Stimulated activated naive CD8-positive, alpha-beta T cell treated with anti-CD3 and anti-CD28 coated beads, Interleukin-15, Interleukin-2, amounts not matched to agents 100 U/mL and 50 U/mL, for 24 hours (primary cell): ENCODE data around the gene RLN2.
"Not testable (repeated sequence)": the region's sequence is repeated elsewhere in the genome, so short reads cannot be mapped to it uniquely, and the experiment has no call there.

Experiments
- ATAC-seq: fragments of 150-1000 bp; cut with Tn5 transposase; one replicate; pipeline ENCODE4 v1.10.0; 2021
- DNase-seq: peaks from one replicate; pipeline ENCODE4 v3.0.0; 2021

RLN2 gene, protein sequence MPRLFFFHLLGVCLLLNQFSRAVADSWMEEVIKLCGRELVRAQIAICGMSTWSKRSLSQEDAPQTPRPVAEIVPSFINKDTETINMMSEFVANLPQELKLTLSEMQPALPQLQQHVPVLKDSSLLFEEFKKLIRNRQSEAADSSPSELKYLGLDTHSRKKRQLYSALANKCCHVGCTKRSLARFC

DNA sequence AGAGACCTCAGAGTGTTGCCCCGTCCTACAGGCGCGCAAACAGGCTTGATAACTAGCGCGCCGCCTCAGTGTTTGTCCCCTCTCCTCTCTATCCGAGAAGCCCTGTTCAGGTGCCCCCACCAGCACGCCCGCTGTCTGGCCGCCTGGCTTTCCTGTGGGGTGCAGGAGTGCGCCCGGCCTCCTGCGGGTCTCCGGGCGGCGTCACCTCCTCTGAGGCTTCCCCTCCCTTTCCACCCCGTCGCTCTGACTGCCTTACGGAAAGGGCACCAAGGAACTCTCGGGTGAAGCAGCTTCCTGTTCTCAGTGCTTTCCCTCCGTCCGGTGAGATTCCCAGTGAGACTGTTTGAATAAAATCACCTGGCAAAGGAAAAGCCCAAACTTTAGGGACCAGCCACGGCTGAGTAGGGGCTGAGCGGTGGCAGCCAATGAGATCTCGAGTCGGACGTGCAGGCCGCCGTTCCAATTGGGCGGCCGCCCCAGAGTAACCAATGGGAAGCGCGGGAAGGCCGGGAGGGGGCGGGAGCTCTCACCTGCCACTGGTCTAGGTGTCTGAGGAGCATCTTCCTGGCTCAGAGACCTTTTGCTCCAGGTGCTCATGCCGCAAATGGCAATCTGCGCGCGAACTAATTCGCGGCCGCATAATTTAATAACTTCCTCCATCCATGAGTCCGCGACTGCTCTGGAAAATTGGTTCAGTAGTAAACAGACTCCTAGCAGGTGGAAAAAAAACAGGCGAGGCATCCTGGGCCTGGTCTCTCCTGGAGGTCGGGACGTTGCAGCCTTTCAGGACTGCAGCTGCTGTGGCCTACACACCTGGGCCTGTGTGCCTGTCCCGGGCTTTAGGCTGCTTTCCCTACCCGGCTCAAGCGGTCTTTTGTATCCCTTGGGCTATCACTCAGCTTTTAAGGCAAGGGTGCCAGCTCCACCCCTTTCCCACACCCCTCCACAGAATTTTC lies at the start of gene RLN2:
RLN2 (minus strand) TSS at position 877 of the 956 bp plus-strand sequence; CDS start at position 741, 136 bp downstream.
- not testable (repeated sequence) for DNase-seq
- peak; percentile 99 for ATAC-seq

DNA sequence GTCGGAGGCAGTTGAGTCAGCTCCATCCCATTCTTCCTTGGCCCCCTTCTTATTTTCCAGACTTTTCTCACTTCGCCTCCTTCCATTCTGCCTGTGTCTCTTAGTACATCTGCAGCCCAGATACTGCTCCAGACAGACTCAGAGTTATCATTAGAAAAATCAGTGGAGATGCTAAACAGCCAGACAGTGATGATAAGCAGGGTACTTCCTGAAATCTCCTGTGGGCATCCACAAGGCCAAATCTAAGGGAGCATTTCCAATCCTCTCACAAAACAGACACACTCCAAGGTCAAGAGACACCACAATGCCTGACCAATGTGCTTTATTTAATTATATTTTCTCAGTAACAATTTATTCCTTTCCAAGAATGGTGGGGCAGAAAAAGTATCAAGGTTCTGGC lies 49.7 kb upstream of the RLN2 start:
- no peak for ATAC-seq

DNA sequence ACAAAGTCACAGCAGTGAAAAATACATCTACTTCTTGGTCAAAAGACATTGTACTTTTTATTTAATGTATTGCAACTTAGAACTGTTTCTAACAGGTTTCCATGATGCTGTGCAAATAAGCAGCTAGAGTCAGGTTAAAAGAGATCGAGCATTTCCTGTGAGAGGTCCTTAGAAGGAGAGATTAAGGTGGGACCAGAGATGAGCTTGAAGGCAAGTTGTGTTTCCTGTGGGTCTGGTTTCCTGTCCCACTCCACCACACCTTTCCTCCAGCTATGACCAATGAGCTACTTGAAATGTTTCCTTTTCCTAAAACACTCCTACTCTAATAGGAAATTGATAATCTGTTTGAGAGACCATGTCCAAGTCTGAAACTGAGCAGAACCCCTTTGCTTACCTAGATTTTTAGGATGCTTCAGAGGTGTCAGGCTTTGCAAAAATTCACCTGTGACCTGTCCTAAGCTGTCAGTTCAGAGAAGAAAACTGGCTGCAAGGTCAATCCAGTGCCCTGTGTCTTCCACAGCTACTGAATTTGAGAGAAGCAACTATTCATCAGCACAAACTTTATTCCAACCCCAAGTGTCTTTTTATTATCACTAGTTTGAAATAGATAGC lies 48.2 kb upstream of the RLN2 start:
- DNase-seq (no peak), ATAC-seq (peak; percentile 59)

More for the DNA sequence above, 49.7 kb upstream of the RLN2 start:
- DNase-seq, result no peak

DNA sequence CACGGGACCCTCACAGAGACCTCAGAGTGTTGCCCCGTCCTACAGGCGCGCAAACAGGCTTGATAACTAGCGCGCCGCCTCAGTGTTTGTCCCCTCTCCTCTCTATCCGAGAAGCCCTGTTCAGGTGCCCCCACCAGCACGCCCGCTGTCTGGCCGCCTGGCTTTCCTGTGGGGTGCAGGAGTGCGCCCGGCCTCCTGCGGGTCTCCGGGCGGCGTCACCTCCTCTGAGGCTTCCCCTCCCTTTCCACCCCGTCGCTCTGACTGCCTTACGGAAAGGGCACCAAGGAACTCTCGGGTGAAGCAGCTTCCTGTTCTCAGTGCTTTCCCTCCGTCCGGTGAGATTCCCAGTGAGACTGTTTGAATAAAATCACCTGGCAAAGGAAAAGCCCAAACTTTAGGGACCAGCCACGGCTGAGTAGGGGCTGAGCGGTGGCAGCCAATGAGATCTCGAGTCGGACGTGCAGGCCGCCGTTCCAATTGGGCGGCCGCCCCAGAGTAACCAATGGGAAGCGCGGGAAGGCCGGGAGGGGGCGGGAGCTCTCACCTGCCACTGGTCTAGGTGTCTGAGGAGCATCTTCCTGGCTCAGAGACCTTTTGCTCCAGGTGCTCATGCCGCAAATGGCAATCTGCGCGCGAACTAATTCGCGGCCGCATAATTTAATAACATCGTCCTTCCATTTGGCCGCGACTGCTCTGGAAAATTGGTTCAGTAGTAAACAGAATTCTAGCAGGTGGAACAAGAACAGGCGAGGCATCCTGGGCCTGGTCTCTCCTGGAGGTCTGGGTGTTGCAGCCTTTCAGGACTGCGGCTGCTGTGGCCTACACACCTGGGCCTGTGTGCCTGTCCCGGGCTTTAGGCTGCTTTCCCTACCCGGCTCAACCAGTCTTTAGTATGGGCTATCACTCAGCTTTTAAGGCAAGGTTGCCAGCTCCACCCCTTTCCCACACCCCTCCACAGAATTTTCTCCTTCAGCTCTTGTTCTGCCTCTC lies 34.8 kb upstream of the RLN2 start, which contains the start of gene RLN1:
RLN1 (minus strand) TSS at position 885 of the 990 bp plus-strand sequence; CDS start at position 755, 130 bp downstream.
- peak; percentile 100 for ATAC-seq
- DNase-seq, result peak; percentile 13

DNA sequence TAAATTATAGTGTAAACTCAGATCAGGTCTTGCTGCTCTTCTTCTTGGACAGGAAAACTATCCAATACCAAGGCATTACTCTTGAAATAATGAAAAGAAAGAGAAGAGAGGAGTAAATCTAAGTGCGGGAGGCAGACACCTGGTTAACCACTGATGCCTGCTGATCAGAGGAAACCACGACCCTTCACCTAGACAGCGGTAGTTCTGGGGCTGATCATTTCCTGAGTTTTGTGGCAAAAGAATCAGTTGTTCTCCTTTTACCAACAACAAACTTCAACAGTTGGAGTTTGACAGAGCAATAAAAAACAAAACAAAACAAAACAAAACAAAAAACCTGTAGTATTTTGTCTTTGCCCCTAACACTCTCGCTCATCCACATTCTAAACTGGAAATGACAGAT lies 32.2 kb upstream of the RLN2 start:
- DNase-seq (no peak), ATAC-seq (no peak)

DNA sequence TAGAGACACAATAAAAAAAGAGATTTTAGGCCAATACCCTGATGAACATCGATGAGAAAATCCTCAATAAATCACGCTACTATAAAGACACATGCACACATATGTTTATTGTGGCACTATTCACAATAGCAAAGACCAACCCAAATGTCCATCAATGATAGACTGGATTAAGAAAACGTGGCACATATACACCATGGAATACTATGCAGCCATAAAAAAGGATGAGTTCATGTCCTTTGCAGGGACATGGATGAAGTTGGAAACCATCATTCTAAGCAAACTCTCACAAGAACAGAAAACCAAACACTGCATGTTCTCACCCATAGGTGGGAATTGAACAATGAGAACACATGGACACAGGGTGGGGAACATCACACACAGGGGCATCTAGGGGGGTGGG lies 26.8 kb upstream of the RLN2 start:
- not testable (repeated sequence) for ATAC-seq, DNase-seq

DNA sequence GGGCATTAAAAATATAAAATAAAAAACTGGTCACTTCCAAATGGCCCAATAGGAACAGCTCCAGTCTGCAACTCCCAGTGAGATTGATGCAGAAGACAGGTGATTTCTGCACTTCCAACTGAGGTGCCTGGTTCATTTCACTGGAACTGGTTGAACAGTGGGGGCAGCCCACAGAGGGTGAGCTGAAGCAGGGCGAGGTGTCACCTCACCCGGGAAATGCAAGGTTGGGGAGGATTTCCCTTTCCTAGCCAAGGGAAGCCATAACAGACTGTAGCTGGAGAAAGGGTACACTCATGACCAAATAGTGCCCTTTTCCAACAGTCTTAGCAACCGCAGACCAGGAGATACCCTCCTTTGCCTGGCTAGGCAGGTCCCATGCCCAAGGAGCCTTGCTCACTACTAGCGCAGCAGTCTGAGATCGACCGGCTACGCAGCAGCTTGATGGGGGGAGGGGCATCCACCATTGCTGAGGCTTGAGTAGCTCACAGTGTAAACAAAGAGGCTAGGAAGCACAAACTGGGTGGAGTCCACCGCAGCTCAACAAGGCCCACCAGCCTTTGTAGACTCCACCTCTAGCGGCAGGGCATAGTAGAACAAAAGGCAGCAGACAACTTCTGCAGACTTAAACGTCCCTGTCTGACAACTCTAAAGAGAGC lies 22.5 kb upstream of the RLN2 start:
- DNase-seq (no peak), ATAC-seq (no peak)

DNA sequence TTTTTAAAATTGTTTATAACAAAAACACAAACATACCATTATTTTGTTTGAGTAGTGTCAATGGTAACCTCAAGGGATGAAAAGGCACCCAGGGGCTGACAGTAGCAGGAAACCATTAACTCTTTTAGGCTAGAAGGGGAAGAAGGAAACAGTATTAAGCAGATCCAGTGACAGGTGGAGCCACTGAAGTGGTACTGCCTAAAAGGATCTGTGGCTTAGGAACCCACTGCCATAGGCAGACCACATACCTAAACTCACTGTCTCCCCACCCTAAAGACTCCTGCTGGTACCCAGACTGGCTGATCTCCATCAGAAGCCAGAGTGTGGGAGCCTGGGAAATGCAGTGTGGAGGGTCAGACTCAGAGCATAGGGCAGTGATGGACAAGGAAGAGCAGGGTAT lies 21.7 kb upstream of the RLN2 start:
- ATAC-seq (no peak), DNase-seq (no peak)

DNA sequence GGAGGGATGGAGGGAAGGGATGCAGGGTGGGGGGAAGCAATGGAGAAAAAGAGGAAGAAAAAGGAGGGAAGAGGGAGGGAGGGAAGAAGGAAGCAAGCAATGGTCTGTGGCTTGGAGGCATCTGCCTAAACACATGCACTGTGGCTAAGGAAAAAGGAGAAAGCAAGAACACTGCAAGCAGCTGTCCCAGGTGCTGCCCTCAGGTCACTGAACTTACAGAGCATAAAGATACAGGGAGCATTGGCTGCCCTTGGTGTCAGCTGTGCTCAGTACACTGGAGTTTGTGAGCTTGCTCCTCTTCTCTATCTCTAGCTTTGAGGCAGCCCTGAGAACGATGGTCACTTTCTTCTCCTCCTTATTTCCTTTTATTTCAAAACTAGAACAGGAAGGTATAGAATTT lies 17.1 kb upstream of the RLN2 start:
- ATAC-seq, DNase-seq: not testable (repeated sequence)

DNA sequence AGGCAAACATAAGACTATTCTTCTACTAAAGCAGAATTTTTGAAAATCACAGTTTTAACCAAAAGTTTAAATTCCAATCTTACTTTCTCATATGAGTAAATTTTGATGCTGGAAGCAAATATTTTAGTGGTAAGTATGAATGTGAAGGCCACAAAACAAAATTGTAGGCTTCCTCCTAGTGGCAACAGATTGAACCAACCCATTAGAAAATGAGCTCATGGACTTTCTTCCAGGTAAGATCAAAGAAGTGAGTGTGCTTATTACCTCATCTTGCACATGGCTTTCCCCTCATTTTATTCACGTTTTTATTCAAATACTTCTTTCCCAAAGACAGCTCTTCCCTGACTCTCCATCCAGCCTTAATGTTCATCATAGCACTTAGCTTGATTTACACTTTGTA lies 16.5 kb upstream of the RLN2 start:
- DNase-seq (no peak), ATAC-seq (no peak)

DNA sequence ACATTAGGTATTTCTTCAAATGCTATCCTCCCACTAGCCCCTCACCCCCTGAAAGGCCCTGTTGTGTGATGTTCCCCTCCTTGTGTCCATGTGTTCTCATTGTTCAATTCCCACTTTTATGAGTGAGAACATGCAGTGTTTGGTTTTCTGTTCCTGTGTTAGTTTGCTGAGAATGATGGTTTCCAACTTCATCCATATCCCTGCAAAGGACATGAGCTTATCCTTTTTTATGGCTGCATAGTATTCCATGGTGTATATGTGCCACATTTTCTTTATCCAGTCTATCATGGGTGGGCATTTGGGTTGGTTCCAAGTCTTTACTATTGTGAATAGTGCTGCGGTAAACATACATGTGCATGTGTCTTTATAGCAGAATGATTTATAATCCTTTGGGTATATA lies 11.9 kb upstream of the RLN2 start:
- not testable (repeated sequence) for ATAC-seq, DNase-seq

DNA sequence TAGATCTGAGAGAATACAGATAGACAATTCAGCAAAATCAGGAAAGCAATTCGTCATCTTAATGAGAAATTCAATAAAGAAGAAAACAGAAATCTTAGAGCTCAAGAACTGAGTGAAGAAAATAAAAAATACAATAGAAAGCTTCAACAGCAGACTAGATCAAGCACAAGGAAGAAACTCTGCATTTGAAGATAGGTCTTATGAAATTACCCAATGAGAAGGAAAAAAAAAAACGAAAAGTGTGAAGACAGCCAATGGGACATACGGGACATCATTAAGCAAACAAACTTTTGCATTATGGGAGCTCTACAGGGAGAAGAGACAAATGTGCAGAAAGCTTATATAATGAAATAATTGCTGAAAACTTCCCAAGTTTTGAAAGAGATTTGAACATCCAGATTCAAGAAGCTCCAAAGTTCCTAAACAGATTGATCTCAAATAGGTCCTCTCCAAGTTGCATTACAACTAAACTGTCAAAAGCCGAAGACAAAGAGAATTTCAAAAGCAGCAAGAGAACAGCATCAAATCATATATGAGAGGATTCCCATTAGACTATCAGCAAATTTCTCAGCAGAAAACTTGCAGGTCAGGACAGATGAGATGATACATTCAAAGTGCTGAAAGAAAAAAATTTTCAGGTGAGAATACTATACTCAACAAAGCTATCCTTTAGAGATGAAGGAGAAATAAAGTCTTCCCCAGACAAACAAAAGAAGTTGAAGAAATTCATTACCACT lies 10.8 kb upstream of the RLN2 start:
- DNase-seq, result no peak
- ATAC-seq, result no peak

DNA sequence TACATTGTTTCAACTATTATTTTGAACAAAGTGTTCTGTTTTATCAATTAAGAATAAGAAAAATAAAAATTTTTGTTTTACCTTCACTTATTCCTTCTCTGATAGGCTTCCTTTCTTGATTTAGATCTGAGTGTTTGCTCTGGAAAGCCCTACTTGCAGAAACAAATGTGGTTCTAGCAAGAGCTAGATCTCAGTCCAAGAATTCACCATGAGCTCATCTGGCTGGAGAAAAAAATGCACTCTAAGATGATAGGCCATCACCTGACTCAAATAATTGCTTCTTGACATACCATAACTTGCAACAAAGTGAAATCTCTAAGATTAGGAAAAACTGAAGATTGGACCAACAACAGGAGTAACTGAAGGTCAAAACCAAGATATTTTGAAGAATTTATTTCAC lies 6.3 kb upstream of the RLN2 start:
- ATAC-seq, result no peak

DNA sequence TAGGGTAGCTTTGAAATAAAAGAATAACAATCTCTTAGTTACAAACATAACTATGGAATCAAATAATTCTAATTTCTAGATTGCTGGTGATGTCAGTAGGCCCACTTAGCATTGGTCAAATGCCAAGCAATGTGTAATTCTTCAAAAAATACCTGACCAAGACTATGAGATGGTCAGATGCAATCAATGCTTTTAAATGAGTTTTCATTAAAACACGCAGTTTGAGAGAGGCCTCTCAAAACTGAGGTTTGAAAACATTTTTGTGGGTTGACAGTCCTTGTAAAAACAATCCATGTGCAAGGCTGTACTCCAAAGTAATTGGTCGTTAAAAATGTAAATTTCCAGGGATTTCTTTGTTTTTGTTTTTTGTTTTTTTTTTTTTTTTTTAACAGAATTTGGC lies 1.2 kb upstream of the RLN2 start:
- no peak for DNase-seq
- no peak for ATAC-seq

More for the DNA sequence above, 6.3 kb upstream of the RLN2 start:
- no peak for DNase-seq

DNA sequence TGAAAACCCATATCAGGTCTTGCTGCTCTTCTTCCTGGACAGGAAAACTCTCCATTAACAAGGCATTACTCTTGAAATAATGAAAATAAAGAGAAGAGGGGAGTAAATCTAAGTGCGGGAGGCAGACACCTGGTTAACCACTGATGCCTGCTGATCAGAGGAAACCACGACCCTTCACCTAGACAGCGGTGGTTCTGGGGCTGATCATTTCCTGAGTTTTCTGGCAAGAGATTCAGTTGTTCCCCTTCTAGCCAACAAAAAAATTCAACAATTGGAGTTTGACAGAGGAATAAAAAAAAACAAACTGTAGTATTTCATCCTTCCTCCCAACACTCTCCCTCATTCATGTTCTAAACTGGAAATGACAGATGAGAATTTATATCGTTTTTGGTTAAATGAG lies 3.0 kb downstream of the RLN2 start:
- no peak for ATAC-seq
- DNase-seq, result no peak

DNA sequence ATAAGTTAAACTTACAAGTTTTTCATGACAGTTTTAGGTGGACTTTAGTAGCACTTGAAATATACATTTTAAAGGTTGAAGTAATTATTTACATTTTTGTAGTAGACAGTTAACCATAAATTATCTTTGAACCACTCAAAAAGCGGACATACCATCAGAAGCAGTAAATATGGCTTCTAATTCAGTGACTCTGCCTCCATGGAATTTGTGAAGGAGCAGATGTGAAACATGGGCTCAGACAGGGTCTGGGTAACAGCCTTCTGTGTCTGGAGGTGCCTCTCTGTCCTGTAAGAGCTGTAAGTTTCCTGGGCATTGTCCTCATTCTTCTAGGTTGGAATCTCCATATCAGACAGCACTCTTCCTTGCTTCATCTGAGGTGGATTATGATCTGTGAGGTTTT lies 12.4 kb downstream of the RLN2 start:
- no peak for DNase-seq
- ATAC-seq, result no peak

DNA sequence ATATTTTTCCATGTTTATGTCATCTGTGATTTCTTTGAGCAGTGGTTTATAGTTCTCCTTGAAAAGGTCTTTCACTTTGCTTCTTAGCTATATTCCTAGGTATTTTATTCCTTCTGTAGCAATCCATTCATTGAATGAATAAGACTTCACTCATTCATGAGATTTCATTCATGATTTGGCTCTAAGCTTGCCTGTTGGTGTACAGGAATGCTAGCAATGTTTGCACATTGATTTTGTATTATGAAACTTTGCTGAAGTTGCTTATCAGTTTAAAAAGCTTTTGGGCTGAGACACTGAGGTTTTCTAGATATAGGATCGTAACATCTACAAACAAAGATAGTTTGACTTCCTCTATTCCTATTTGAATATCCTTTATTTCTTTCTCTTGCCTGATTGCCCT lies 15.9 kb downstream of the RLN2 start:
- ATAC-seq (no peak), DNase-seq (no peak)

DNA sequence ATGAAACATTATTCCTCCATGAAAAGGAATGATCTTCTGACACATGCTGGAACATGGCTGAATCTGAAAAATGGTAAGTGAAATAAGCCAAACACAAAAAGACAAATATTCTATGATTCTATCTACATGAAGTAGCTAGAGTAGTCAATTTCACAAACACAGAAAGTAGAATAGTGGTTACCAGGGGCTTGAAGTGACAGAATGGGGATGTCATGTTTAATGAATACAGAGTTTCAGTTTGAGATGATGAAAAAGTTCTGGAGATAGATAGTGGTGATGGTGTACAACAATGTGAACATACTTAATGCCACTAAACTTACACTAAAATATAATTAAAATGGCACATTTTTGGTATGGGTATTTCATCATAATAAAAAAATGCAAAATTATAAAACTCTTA lies 18.3 kb downstream of the RLN2 start:
- DNase-seq, result no peak
- ATAC-seq, result no peak

DNA sequence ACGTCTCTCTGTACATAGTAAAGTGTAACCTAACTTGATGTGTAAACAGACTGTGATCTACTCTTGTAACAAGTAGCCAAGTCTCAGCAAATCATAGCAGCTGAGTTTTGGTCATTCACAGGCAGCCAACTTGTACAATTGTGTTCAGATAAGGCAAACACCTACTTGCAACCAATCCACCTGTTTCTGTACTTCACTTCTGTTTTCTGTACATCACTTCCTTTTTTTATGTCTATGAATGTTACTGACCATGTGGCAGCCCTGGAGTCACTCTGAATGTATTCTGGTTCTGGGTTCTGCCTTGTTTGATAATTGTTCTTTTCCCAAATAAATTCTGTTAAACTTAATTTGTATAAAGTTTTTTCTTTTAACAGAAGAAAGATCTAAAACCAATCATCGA lies 26.0 kb downstream of the RLN2 start:
- no peak for DNase-seq
- no peak for ATAC-seq

DNA sequence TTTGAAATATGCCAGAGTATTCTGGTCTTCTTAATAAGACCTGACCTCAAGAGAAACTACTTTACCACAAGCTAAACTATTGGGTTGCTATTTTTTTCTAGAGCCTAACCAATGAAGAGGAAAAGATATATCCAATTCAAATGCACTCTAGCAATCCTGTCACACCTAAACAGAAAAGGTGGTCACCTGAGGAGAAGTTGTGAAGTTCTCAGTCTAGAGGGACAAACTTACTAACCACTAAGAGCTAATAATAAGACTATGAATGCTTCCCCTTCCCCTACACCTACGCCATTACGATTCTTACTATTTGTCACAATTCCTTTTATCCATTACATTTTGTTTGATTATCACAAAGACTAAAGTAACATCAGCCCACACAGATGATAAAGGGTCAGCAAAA lies 29.7 kb downstream of the RLN2 start:
- ATAC-seq, result no peak
- no peak for DNase-seq
